ENCODE results near the gene CSRNP3.

CSRNP3 gene

GRCh38 chr2:165563468-165564225 lies 94.1 kb downstream of the CSRNP3 start:
- no peaks in the 10 kb centered on the region for H3K4me1 ChIP-seq (ENCODE audit: control insufficient read depth, insufficient read depth, low read length)
- no peak overlapping the region for H3K4me3 ChIP-seq (ENCODE audit: low read length)
- no peaks in the 10 kb centered on the region for H3K27me3 ChIP-seq (ENCODE audit: control insufficient read depth, insufficient read depth, low read length)
- no peak overlapping the region for H3K9ac ChIP-seq (ENCODE audit: low read length)
- H3K27ac ChIP-seq (ENCODE audit: low read depth, low read length), result no peak overlapping the region
- no peaks in the 10 kb centered on the region for H3K36me3 ChIP-seq (ENCODE audit: control insufficient read depth, insufficient read depth, low read length)

- Histone ChIP-seq H3K27ac (ENCODE audit: low read depth, low read length) (no peak overlapping the region), H3K36me3 (ENCODE audit: control insufficient read depth, insufficient read depth, low read length) (no peaks in the 10 kb centered on the region), H3K4me3 (ENCODE audit: low read length) (no peak overlapping the region), H3K9ac (ENCODE audit: low read length) (no peak overlapping the region), H3K4me1 (ENCODE audit: control insufficient read depth, insufficient read depth, low read length) (no peaks in the 10 kb centered on the region), H3K27me3 (ENCODE audit: control insufficient read depth, insufficient read depth, low read length) (no peaks in the 10 kb centered on the region)
Measured at GRCh38 chr2:165566008-165566407, 96.5 kb downstream of the CSRNP3 start.

GRCh38 chr2:165567273-165567672 lies 97.8 kb downstream of the CSRNP3 start:
- no peaks in the 10 kb centered on the region for H3K27me3 ChIP-seq (ENCODE audit: control insufficient read depth, insufficient read depth, low read length)

GRCh38 chr2:165568361-165568760 lies 98.9 kb downstream of the CSRNP3 start:
- Histone ChIP-seq H3K4me1 (ENCODE audit: control insufficient read depth, insufficient read depth, low read length) (no peaks in the 10 kb centered on the region), H3K9ac (ENCODE audit: low read length) (no peak overlapping the region), H3K27me3 (ENCODE audit: control insufficient read depth, insufficient read depth, low read length) (no peaks in the 10 kb centered on the region), H3K4me3 (ENCODE audit: low read length) (no peak overlapping the region), H3K36me3 (ENCODE audit: control insufficient read depth, insufficient read depth, low read length) (no peaks in the 10 kb centered on the region), H3K27ac (ENCODE audit: low read depth, low read length) (no peak overlapping the region)

More at GRCh38 chr2:165567273-165567672, 97.8 kb downstream of the CSRNP3 start:
- Histone ChIP-seq H3K4me1 (ENCODE audit: control insufficient read depth, insufficient read depth, low read length) (no peaks in the 10 kb centered on the region), H3K4me3 (ENCODE audit: low read length) (no peak overlapping the region), H3K27ac (ENCODE audit: low read depth, low read length) (no peak overlapping the region), H3K36me3 (ENCODE audit: control insufficient read depth, insufficient read depth, low read length) (no peaks in the 10 kb centered on the region), H3K9ac (ENCODE audit: low read length) (no peak overlapping the region)

- Histone ChIP-seq H3K4me3 (ENCODE audit: low read length) (no peak overlapping the region), H3K9ac (ENCODE audit: low read length) (no peak overlapping the region), H3K27me3 (ENCODE audit: control insufficient read depth, insufficient read depth, low read length) (no peaks in the 10 kb centered on the region), H3K36me3 (ENCODE audit: control insufficient read depth, insufficient read depth, low read length) (no peaks in the 10 kb centered on the region), H3K27ac (ENCODE audit: low read depth, low read length) (no peak overlapping the region), H3K4me1 (ENCODE audit: control insufficient read depth, insufficient read depth, low read length) (no peaks in the 10 kb centered on the region)
Measured at GRCh38 chr2:165571477-165571876, 102.0 kb downstream of the CSRNP3 start.

GRCh38 chr2:165572151-165572550 lies 102.7 kb downstream of the CSRNP3 start:
- H3K27me3 ChIP-seq (ENCODE audit: control insufficient read depth, insufficient read depth, low read length), result no peaks in the 10 kb centered on the region
- no peaks in the 10 kb centered on the region for H3K4me1 ChIP-seq (ENCODE audit: control insufficient read depth, insufficient read depth, low read length)
- H3K4me3 ChIP-seq (ENCODE audit: low read length), result no peak overlapping the region
- H3K9ac ChIP-seq (ENCODE audit: low read length), result no peak overlapping the region
- H3K36me3 ChIP-seq (ENCODE audit: control insufficient read depth, insufficient read depth, low read length), result no peaks in the 10 kb centered on the region
- H3K27ac ChIP-seq (ENCODE audit: low read depth, low read length), result no peak overlapping the region

GRCh38 chr2:165573534-165574461 lies 104.3 kb downstream of the CSRNP3 start:
- Histone ChIP-seq H3K27me3 (ENCODE audit: control insufficient read depth, insufficient read depth, low read length) (no peaks in the 10 kb centered on the region), H3K4me3 (ENCODE audit: low read length) (peak overlapping the region; percentile 67), H3K36me3 (ENCODE audit: control insufficient read depth, insufficient read depth, low read length) (no peaks in the 10 kb centered on the region), H3K9ac (ENCODE audit: low read length) (no peak overlapping the region), H3K4me1 (ENCODE audit: control insufficient read depth, insufficient read depth, low read length) (no peaks in the 10 kb centered on the region), H3K27ac (ENCODE audit: low read depth, low read length) (no peak overlapping the region)

- H3K36me3 ChIP-seq (ENCODE audit: control insufficient read depth, insufficient read depth, low read length), result no peaks in the 10 kb centered on the region
- no peak overlapping the region for H3K27ac ChIP-seq (ENCODE audit: low read depth, low read length)
- no peak overlapping the region for H3K9ac ChIP-seq (ENCODE audit: low read length)
- no peaks in the 10 kb centered on the region for H3K27me3 ChIP-seq (ENCODE audit: control insufficient read depth, insufficient read depth, low read length)
- H3K4me3 ChIP-seq (ENCODE audit: low read length), result no peak overlapping the region
- H3K4me1 ChIP-seq (ENCODE audit: control insufficient read depth, insufficient read depth, low read length), result no peaks in the 10 kb centered on the region
Measured at GRCh38 chr2:165575044-165575615, 105.6 kb downstream of the CSRNP3 start.

GRCh38 chr2:165576409-165577154 lies 107.1 kb downstream of the CSRNP3 start:
- no peak overlapping the region for H3K9ac ChIP-seq (ENCODE audit: low read length)
- H3K36me3 ChIP-seq (ENCODE audit: control insufficient read depth, insufficient read depth, low read length), result no peaks in the 10 kb centered on the region
- no peaks in the 10 kb centered on the region for H3K4me1 ChIP-seq (ENCODE audit: control insufficient read depth, insufficient read depth, low read length)
- H3K4me3 ChIP-seq (ENCODE audit: low read length), result no peak overlapping the region
- no peaks in the 10 kb centered on the region for H3K27me3 ChIP-seq (ENCODE audit: control insufficient read depth, insufficient read depth, low read length)
- H3K27ac ChIP-seq (ENCODE audit: low read depth, low read length), result no peak overlapping the region

GRCh38 chr2:165582409-165582808 lies 112.9 kb downstream of the CSRNP3 start:
- Histone ChIP-seq H3K4me1 (ENCODE audit: control insufficient read depth, insufficient read depth, low read length) (no peaks in the 10 kb centered on the region), H3K9ac (ENCODE audit: low read length) (no peak overlapping the region), H3K27me3 (ENCODE audit: control insufficient read depth, insufficient read depth, low read length) (no peaks in the 10 kb centered on the region), H3K4me3 (ENCODE audit: low read length) (no peak overlapping the region), H3K36me3 (ENCODE audit: control insufficient read depth, insufficient read depth, low read length) (no peaks in the 10 kb centered on the region), H3K27ac (ENCODE audit: low read depth, low read length) (no peak overlapping the region)

- no peak overlapping the region for H3K4me3 ChIP-seq (ENCODE audit: low read length)
- no peaks in the 10 kb centered on the region for H3K4me1 ChIP-seq (ENCODE audit: control insufficient read depth, insufficient read depth, low read length)
- H3K36me3 ChIP-seq (ENCODE audit: control insufficient read depth, insufficient read depth, low read length), result no peaks in the 10 kb centered on the region
- no peaks in the 10 kb centered on the region for H3K27me3 ChIP-seq (ENCODE audit: control insufficient read depth, insufficient read depth, low read length)
- H3K27ac ChIP-seq (ENCODE audit: low read depth, low read length), result no peak overlapping the region
- no peak overlapping the region for H3K9ac ChIP-seq (ENCODE audit: low read length)
Measured at GRCh38 chr2:165582863-165583506, 113.5 kb downstream of the CSRNP3 start.
